Stimulated activated CD4-positive, alpha-beta T cell treated with anti-CD3 and anti-CD28 coated beads, Interleukin-15, amount 100 ng/mL, for 48 hours (primary cell): ENCODE results near the gene CEP112.
A peak's percentile ranks its signal among the peaks of the same experiment; 100 is the strongest.

Experiments
- DNase-seq, 2 donors: peaks; one replicate each; pipeline ENCODE4 v3.0.0-alpha.2; 2020; ENCODE audit warnings: low read depth in 2 of 2

Gene CEP112

DNA sequence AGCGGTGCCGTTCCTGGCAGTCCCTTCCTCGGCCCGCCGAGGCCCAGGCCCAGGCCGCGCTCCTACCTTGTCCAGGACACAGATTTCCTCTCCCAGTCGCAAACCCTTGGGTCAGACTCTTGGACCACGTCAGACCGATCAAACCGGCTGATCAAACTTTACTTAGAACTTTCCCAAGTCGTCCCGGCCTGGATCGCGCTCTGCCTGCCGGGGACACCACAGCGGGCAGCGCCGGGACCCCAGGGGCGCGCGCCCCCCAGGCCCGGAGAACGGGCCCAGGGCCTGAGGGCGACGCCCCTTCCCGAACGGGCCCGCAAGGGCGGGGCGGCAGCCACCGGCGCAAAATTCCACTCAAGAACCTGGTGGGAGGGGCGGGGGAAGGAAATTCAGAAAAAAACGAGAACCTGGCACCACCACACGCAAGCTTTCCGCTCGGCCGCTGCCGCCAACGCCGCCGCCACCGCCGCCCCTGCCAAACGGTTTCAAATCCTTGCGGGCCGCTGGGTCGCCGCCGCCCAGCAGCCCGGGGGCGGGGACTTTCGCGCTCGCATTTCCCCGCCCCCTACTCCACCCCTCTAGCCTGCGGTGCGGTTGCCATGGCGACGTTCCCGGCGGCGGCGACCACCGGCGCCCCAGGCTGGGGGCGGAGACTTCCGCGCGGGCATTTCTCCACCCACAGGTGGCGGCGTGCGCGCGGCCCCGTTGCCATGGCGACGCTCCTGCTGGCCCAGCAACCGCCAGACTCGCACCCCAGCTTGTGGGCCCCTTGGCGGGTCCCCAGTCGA is at the start of gene CEP112:
TSS of gene CEP112 (minus strand) at position 541 of the 785 bp plus-strand sequence.
- DNase-seq, result peak; percentile 63 to 72

DNA sequence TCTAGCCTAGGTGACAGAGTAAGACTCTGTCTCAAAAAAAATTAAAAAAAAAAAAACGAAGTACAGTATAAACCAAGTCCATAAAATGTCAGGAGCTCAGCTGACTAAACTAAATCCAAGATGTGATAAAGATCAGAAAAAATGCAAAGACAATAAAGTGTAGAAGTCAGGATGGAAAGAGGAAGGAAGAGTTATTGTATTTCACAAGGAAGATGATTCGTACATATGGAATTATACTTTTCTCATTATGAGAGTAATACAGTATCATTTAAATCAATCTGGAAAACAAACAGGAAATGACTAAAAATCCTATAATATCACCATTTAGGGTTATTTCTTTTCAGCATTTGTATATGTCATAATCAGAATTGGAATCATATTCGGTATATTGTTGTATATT is 48.7 kb upstream of the CEP112 start:
- DNase-seq, result no peak

DNA sequence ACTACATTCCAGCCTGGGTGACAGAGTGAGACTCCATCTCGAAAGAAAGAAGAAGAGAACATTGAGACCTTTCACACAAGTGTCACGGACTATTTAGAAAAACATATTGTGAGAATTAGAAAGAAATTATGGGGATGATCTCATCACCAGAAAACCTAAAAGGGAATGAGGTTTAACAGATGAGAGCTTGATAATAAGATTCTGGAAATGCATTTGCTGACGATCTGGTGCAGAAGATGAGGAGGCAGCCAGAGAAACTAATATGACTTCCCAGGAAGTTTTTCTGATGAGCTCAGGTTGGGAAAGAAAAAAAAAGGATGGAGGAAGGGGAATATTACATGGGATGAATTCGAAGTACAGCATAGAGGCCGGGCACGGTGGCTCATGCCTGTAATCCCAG is 48.1 kb upstream of the CEP112 start:
- DNase-seq, result no peak

DNA sequence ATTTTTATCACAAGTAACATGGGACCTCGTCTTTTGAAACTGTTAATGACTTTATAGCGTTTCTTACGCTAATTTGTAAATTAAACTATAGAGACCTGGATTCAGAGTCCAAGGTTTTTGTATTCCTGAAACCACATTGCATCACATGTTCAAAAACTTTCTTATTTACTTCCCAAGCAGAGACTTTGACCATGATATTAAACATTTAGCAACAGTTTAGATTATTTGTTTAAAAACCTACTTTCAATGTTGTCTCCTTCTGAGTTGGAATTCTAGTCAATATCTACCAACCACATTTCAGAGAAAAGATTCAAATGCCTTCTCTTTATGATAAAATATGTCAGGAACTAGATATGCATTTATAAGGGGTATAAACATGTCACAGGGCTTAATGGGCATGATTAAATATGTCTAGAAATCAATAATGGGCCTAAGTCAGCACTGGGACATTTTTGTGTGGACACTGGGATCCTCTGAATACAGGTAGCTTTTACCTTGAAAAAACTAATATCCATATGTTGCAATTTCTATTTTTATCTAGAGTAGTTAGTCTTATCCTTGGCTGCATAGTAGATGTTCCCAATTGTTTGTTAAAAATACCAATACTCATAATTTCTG is 43.6 kb upstream of the CEP112 start:
- no peak for DNase-seq

DNA sequence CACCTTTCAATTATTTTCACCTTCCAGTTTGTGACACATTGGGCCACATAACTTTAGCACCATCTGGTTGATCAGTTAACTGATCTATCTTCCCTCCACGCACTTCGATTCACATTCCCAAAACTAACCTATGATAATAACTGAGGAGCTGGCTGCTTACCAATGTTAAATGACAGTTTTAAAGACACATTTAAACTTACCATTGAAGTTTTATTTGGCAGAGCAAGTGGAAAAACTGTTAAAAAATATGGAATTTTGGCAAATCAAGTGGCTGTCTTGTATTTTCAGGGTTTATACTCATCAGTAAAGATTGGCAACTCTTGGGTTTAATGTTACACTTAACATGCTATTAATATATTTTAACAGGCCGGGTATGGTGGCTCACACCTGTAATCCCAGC is 42.7 kb upstream of the CEP112 start:
- no peak for DNase-seq

DNA sequence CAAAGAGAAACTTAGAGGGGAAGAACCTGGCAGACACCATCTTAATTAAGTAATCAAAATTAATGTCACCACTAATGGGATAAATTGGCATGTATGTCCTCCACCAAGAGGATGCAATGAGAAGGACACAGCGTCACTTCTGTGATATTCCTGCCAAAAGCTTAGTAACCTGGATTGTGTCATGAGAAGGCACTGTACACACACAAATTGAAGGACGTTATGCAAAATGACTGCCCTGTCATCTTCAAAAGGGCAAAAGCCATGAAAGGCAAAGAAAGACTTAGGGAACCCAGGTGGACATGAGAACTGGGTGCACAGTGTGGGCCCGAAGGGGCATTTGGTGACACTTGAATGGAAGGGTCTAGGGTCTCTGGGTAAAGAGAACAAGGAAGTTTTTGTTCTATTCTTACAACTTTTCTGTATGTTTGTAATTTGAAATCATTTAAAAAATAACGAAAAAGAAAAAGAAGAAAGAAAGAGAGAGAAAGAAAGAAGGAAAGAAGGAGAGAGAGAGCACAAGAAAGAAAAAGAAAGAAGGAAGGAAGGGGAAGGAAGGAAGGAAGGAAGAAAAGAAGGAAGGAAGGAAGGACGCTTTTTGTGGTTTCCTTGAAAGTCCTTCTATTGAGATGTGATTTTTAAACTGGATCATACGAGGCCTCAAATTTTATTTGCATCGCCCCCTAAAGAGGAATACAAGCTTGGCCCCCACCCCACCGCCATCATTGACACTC is 41.3 kb upstream of the CEP112 start:
- DNase-seq, result no peak

DNA sequence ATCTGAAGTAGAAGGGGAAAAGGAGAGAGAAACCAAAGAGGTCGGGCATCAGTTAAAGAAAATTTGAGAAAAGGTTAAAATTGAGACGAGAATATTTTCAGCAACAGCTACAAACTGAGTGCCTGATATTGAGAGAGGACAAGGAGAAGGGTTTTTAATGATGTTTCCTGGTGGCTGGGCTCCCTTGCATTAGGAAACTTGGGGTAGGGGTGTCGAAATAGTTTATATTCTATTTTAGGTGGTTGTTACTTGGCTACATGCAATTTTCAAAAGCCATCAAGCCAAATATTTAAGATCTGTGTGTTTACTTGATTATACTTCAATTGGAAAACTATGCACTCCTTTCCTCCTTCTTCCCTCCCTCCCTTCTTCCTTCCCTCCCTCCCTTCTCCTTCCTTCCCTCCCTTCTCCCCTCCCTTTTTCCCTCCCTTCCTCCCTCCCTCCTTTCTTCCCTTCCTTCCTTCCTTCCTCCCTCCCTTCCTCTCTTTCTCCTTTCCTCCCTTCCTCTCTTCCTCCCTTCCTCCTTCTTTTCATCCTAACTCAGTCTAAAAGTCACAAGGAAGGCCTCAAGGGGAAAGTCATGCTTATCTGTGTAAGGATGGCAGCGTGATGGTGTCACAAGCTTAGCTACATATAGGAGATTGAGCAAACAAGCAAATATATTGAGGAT is 39.1 kb upstream of the CEP112 start:
- DNase-seq, result no peak

DNA sequence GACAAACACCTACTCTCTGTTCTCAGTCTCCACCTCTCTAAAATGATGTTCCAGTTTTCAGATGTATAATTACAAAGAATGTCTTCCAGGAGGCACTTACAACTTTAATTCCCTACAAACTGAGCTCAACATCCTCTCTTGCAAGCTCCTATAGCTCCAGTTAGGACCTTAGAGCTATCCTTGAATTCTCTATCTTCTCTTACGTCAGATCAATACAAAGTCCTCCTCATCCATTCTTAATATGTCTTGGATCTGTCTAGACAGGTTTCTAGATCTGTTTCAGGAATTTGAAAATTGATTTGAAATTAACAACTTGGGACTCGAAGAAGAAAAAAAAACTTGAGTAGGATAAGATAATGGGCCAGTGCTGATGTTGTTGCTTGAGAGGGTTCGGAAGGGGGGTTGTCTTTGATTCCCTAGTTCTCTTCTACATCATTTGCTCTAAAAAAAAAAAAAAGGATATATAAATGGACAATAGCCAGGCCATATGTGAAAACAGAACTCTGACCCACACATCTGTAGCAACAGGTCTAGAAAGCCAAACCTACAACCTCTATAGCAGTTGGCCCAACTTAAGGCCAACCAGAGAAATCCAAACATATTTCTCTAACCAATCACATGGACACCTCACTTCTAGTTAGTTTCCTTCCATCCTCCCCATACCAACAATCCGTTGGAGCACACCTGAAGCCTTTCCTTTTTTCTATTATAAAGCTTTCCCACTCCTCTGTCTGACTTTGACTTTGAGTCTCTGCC is 38.0 kb upstream of the CEP112 start:
- DNase-seq, result no peak

DNA sequence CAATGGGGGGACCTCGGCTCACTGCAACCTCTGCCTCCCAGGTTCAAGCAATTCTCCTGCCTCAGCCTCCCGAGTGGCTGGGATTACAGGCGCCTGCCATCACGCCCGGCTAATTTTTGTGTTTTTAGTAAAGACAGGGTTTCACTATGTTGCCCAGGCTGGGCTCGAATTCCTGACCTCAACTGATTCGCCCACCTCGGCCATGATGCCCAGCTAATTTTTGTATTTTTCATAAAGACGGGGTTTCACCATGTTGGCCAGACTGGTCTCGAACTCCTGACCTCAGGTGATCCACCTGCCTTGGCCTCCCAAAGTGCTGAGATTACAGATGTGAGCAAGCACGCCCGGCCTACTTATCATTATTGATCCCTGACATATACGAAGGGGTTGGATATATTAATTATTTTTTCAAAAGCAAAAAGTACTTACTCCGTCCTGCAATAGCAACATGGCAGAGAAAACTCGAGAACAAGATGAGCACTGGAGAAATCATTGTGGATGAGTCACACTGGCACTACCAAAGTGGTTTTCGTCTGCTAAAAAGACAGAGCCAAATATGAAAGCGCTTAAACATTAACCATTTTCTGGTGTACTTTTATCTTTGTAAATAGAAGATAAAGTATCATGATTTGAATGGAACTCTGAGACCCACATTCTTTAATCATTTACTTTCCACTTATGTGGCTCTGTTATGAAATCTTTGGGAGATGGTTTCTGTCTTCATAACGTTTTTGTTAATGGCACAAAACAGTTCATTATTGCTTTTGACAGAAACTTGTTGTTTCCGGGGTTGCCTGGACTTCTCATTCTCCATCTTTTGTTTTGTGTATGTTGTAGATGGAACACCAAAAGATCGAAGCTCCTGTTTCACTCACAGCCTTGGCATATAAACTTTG is 37.2 kb upstream of the CEP112 start, which contains the start of gene APOH:
TSS of gene APOH (minus strand) at position 529 of the 896 bp plus-strand sequence. CDS start at position 493, 36 bp downstream.
- no peak for DNase-seq

DNA sequence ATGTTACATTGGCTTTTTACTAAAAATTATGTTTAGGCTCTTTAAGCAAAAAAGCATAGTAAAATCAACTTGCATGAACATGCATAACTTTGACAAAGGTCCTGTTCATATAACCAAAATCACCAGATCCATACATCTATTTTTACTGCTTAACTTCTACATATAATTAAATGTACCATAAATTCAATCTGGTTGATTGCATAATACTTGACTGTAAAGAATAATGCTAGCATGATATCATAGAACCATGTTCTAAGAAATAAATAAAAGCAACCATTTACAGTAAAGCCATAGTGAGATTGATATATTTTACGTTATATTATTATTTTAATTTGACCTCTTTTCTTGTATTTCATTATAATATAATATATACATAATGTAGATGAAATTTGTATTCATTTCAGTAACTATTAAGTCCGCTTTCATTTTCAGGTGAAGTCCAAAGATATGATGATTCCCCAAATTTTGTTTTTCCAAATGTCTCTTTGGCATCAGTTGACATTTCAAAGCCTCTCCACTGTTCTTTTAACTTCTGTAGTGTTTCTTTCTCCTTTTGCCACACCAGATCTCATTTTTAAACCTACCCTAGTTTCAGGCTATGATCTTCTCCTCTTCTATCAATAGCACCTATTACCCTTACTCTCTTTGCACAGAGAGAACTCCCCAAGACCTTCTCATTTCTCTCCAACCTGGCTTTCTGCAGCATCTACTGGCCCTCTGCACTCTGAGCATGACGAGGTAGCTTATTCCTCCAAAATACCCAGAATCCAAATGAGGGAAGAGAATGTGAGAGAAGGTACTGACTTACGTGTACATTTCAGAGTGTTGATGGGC is 35.5 kb upstream of the CEP112 start:
- no peak for DNase-seq

DNA sequence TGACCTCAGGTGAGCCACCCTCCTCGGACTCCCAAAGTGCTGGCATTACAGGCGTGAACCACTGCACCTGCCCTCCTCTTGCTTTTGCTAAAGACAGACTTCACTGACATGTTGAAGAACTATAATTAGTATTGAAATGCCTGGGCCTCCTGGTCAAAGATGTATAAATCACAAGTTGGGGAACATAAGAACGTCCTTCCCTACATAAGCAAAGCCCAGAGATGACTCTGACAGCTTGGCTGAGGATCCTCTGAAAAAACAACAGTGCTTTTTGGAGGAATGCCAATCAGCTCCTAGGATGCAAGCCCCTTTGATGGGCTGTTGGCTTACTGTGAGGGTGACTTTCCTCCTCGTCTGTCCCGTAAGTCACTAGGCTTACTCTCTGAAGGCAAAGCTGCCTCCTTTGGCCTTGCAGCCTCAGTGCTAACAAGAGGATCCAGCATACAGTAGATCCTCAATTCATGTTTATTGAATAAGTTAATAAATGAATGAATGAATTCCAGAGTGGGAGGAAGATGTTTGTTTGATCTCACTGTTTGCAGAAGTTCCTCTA is 30.9 kb upstream of the CEP112 start:
- no peak for DNase-seq

DNA sequence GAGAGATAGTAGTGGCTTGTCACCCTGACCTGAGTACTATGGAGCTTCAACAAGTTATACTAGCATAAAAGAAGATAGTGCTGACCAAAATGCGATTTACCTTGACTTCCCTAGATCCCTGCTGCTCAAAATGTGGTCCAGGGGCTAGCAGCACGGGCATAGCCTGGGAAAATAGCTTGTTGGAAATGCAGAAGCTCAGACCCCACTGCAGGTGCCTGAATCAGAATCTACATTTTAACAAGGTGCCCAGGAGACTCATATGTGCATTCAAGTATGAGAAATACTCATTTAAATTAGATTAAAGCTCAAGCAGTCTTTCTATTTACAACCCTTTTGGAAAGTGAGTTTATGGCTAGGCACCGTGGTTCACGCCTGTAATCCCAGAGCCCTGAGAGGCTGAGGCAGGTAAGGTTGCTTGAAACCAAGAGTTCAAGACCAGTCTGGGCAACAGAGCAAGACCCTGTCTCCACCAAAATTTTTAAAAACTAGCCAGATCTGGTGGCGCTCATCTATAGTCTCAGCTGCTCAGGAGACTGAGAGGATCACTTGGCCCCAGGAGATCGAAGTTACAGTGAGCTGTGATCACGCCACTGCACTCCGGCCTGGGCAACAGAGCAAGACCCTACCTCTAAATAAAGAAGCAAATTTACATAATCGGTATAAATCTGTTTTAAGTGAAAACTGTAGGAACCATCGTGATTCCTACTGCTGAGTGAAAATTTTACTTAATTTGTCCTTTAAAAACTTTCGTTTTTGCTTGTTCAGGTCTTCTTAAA is 30.0 kb upstream of the CEP112 start:
- no peak for DNase-seq

DNA sequence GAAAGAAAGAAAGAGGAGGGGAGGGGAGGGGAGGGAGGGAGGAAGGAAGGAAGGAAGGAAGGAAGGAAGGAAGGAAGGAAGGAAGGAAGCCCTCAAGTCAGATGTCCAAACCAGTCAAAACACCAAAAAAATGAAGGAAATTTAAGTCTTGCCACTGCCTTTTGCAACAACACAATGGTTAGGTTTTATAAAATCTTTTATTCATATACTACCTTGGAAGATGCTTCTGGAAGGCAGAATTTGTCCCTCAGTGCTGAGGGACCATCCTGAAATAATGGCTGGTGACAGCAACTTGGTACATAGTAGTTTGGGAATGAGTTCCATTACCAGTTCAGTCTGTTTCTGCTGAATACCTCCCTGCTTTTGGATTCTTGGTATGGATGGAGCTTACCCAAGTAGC is 29.4 kb upstream of the CEP112 start:
- no peak for DNase-seq

DNA sequence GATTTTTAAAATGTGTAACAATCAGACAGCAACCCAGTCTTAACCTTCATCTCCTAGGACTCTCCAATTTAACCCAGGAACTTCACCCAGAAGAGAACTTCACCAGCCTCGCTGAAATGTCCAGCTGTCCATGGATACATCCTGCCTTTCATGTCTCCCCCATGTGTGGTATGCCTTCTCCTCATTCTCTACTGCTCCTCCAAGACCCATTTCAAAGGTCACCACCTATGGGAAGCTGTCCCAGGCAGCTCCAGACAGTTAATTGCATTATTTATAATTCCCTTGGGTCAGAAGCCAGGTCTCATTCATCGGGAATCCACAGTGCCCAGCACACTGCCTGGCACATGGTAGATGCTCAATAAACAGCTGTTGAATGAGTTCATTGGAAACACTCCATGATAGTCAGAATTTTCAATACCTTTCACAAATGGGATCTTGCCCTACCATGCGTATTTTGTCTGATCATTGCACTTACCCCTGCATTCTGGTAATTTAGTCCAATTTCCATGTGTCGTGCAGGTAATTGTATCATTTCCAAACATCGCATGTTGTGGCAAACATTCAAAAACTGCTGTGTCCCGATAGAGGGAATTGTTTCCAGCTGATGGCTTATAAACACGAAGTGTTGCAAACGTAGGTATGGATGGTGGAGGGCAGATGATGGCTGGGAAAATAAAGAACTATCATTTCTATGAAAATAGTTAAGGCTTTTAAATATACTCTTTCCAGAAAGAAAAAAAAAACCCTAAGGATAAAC is 28.3 kb upstream of the CEP112 start:
- DNase-seq, result no peak

DNA sequence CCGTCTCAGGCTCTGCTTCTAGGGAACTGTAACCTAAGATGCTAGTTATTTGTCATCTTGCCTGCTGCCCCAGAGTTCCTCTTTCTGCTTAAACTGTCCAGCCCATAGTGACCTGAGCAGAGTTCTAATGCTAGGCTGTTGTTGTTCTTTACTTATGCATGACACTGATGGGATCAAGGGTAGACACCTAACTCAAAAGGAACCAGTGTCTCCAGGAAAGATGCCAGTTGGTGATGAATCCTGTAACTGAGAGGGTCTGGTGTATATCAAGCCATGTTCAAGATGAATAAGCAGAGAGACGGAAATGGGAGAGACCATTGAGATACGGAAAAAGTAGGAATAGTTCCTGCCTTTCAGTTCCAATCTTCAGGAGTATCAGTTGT is 23.6 kb upstream of the CEP112 start:
- DNase-seq, result no peak

DNA sequence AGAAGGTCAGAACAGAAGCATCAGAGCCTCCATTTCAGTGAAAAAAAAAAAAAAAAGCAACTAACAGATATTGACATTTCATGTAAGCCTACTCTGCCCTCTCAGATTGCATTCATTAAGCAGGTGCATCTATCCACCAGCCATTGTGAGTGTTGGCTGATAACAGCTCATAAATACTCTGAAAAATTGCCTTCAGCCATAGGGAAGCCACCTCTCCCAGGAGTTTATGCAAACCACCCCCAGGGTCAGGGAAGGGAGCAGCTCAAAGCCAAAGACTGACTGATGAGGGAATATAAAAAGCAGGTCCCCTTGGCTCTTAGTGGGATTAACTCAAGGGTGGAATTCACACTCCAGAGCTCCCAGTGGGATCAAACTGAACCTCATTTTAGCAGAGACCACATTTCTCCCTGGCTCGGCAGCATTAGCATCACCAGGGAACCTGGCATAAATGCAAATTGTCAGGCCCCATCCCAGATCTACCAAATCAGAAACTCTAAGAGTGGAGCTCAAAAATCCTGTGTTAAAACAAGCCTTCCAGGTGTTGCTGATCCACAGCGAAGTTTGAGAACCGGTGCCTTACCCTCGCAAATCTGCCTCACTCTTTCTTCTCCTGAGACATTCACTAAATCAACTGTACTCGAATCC is 23.1 kb upstream of the CEP112 start:
- no peak for DNase-seq
